AG04450 (cell line): Measurements from ENCODE around the gene CD84. TPM values are rescaled to one million over a fixed set of nuclear protein-coding genes. Genes with fewer than 3 reads are reported as not detected.

Experiments used
- CTCF ChIA-PET: fragments of 300-600, 350-600 bp; formaldehyde crosslinking; extraction: SDS; loops from one replicate; lab custom pipeline; 2022; ENCODE audit warnings: antibody characterized with exemption, inconsistent platforms; lab: Charles Lee
- POLR2A ChIA-PET: fragments of 350-600 bp; formaldehyde crosslinking; extraction: SDS; loops from one replicate; lab custom pipeline; 2021; ENCODE audit warnings: antibody characterized with exemption, inconsistent platforms; lab: Yijun Ruan, JAX
- DNase-seq: peaks from one replicate; pipeline ENCODE4 v3.0.0-alpha.2; 2011; ENCODE audit warnings: low read depth, low spot score
- H3K27ac ChIP-seq: one replicate; pipeline ENCODE4 v1.5.1; 2012; ENCODE audit warnings: low read depth, low read length, control low read depth
- H3K27me3 ChIP-seq: one replicate; pipeline ENCODE4 v1.6.0; 2012; ENCODE audit warnings: low read length; ENCODE audit not compliant: control insufficient read depth, insufficient read depth
- H3K4me3 ChIP-seq: 2 replicates; pipeline ENCODE4 v1.5.1; 2011; ENCODE audit warnings: mild to moderate bottlenecking, low read depth, low read length, control low read depth
- H3K9me3 ChIP-seq: 2 replicates; pipeline ENCODE4 v1.5.1; 2012; ENCODE audit warnings: low read length; ENCODE audit not compliant: control insufficient read depth, insufficient read depth
- CTCF ChIP-seq: IDR thresholded peaks from 2 replicates; pipeline ENCODE4 v1.5.1; 2011; ENCODE audit warnings: low read depth, low read length, control low read depth, inconsistent platforms
- polyA plus RNA-seq: library from polyadenylated mRNA; depleted of rRNA; stranded (reverse); fragments of >200 nt; gene quantifications from 2 replicates; pipeline ENCODE4 v1.2.3, GENCODE V29; 2011

CD84 gene
- polyA plus RNA-seq, 1 experiment = not detected

- CTCF ChIA-PET = interaction anchor here (0.9 kb wide), 1 partner anchor 10 kb away, joined by 3 read pairs; no protein-coding TSS in a partner anchor
- POLR2A ChIA-PET = no interaction called here
Measured at GRCh38 chr1:160618327-160618726, 39.0 kb upstream of the CD84 start.

GRCh38 chr1:160615660-160616059, 36.4 kb upstream of the CD84 start:
- no peak overlapping the region for H3K27ac ChIP-seq
- CTCF ChIA-PET = no interaction called here
- POLR2A ChIA-PET = no interaction called here

More at GRCh38 chr1:160618327-160618726, 39.0 kb upstream of the CD84 start:
- no peak overlapping the region for H3K27ac ChIP-seq
- no peak for TF ChIP-seq CTCF
- DNase-seq = no peak
- no peaks in the 10 kb centered on the region for H3K27me3 ChIP-seq
- no peaks in the 10 kb centered on the region for H3K9me3 ChIP-seq
- no peak overlapping the region for H3K4me3 ChIP-seq

GRCh38 chr1:160614410-160614809, 35.1 kb upstream of the CD84 start:
- no peaks in the 10 kb centered on the region for H3K9me3 ChIP-seq
- H3K27ac ChIP-seq = no peak overlapping the region
- ChIA-PET POLR2A (no interaction called here), CTCF (no interaction called here)
- no peak for TF ChIP-seq CTCF
- H3K27me3 ChIP-seq = peaks cover 2% of the 10 kb centered on the region
- no peak for DNase-seq
- no peak overlapping the region for H3K4me3 ChIP-seq

More at GRCh38 chr1:160615660-160616059, 36.4 kb upstream of the CD84 start:
- Histone ChIP-seq H3K4me3 (no peak overlapping the region), H3K27me3 (no peaks in the 10 kb centered on the region), H3K9me3 (no peaks in the 10 kb centered on the region)
- no peak for TF ChIP-seq CTCF
- no peak for DNase-seq

- no peak overlapping the region for H3K27ac ChIP-seq
- TF ChIP-seq CTCF = no peak
- CTCF ChIA-PET = no interaction called here
- peaks cover 2% of the 10 kb centered on the region for H3K27me3 ChIP-seq
- no peaks in the 10 kb centered on the region for H3K9me3 ChIP-seq
- POLR2A ChIA-PET = no interaction called here
- no peak overlapping the region for H3K4me3 ChIP-seq
- no peak for DNase-seq
Measured at GRCh38 chr1:160612613-160613218, 33.4 kb upstream of the CD84 start.

GRCh38 chr1:160610569-160611242, 31.4 kb upstream of the CD84 start:
- Histone ChIP-seq H3K9me3 (no peaks in the 10 kb centered on the region), H3K27me3 (peaks cover 2% of the 10 kb centered on the region), H3K4me3 (no peak overlapping the region), H3K27ac (no peak overlapping the region)
- CTCF ChIA-PET = interaction anchor here (2.1 kb wide), 1 partner anchor 182 kb away, joined by 9 read pairs; no protein-coding TSS in a partner anchor
- POLR2A ChIA-PET = no interaction called here
- no peak for DNase-seq
- no peak for TF ChIP-seq CTCF
